ENCODE results near the gene OMP.

DNA sequence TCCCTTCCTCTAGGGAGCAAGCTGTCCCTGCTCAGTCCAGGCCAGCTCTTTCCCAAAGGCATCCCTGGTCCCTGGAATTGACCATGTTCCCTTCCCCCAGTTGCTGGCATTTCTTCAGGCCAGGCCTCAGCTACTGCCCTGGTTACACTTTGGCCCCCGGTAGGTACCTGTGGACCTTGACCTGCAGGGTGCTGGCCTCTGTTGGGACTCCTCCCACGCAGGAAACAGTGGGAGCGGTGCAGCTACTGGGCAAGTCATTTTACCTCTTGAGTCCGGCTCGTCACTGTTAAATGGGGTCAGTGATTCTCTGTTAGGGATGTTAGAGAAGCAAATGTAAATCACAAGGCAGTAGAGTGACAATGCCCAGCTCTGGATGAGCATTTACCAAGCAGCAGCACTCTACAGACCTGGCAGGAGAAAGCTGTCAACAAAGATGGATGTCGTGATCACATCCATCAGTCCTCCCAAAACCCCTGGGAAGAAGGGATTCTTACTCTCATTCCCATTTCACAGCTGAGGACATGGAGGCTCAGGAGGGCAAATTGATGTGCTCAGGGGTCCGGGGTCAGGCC, 42.3 kb downstream of the OMP start:
- TF ChIP-seq CTCF (IDR thresholded peaks at IDR 0.05) (no peak), ZFX (IDR thresholded peaks at IDR 0.05; ENCODE audit: borderline replicate concordance) (no peak)

Measured in 22Rv1 (cell line).